ENCODE results near the gene SLC9A9. TPM values are rescaled to one million over a fixed set of nuclear protein-coding genes. Genes with fewer than 3 reads are reported as not detected.

Gene SLC9A9
- total RNA-seq, 4 donors from 2014 or later = 10.1 to 27.2 (median 16.7) TPM

GRCh38 chr3:143600756-143601718, 247.2 kb downstream of the SLC9A9 start:
- Histone ChIP-seq H3K27me3 (no peaks in the 10 kb centered on the region), H3K27ac (no peak overlapping the region), H3K4me3 (no peak overlapping the region), H3K9me3 (no peaks in the 10 kb centered on the region), H3K4me1 (peaks cover 0 to 17% (median 0%) of the 10 kb centered on the region in 3 donors), H3K36me3 (no peaks in the 10 kb centered on the region)
- no peak for ATAC-seq
- TF ChIP-seq CTCF (IDR thresholded peaks at IDR 0.05) = no peak
- no peak for TF ChIP-seq POLR2A (IDR thresholded peaks at IDR 0.05)
- no peak for TF ChIP-seq EP300 (IDR thresholded peaks at IDR 0.05)
- no peak for TF ChIP-seq POLR2AphosphoS5 (IDR thresholded peaks at IDR 0.05)
- 88 to 95% methylated on average over 4 of the region's 4 CpGs for WGBS, 2 donors (ENCODE audit: low coverage in 1 of 2)

GRCh38 chr3:143597774-143598652, 250.3 kb downstream of the SLC9A9 start:
- Histone ChIP-seq H3K4me1 (no peaks in the 10 kb centered on the region), H3K36me3 (no peaks in the 10 kb centered on the region), H3K27ac (no peak overlapping the region), H3K27me3 (no peaks in the 10 kb centered on the region), H3K9me3 (no peaks in the 10 kb centered on the region), H3K4me3 (no peak overlapping the region)
- 83 to 94% methylated on average over 12 to 17 of the region's 17 CpGs for WGBS, 2 donors (ENCODE audit: low coverage in 1 of 2)
- no peak for TF ChIP-seq CTCF (IDR thresholded peaks at IDR 0.05)
- no peak for TF ChIP-seq EP300 (IDR thresholded peaks at IDR 0.05)
- TF ChIP-seq POLR2AphosphoS5 (IDR thresholded peaks at IDR 0.05) = no peak
- TF ChIP-seq POLR2A (IDR thresholded peaks at IDR 0.05) = no peak
- ATAC-seq = no peak

- TF ChIP-seq POLR2AphosphoS5 (IDR thresholded peaks at IDR 0.05) = no peak
- no peak for TF ChIP-seq POLR2A (IDR thresholded peaks at IDR 0.05)
- no peak for TF ChIP-seq EP300 (IDR thresholded peaks at IDR 0.05)
- no peak for TF ChIP-seq CTCF (IDR thresholded peaks at IDR 0.05)
- Histone ChIP-seq H3K4me1 (no peaks in the 10 kb centered on the region), H3K27ac (no peak overlapping the region), H3K36me3 (no peaks in the 10 kb centered on the region), H3K4me3 (no peak overlapping the region), H3K9me3 (no peaks in the 10 kb centered on the region), H3K27me3 (no peaks in the 10 kb centered on the region)
- no peak for ATAC-seq
- WGBS, 2 donors (ENCODE audit: low coverage in 1 of 2) = 88 to 92% methylated on average over 5 to 14 of the region's 18 CpGs
Measured at GRCh38 chr3:143596957-143597642, 251.2 kb downstream of the SLC9A9 start.

- ATAC-seq = no peak
- Histone ChIP-seq H3K36me3 (no peaks in the 10 kb centered on the region), H3K27ac (no peak overlapping the region), H3K4me3 (no peak overlapping the region), H3K9me3 (no peaks in the 10 kb centered on the region), H3K4me1 (no peaks in the 10 kb centered on the region), H3K27me3 (no peaks in the 10 kb centered on the region)
- TF ChIP-seq EP300 (IDR thresholded peaks at IDR 0.05) (no peak), POLR2A (IDR thresholded peaks at IDR 0.05) (no peak), POLR2AphosphoS5 (IDR thresholded peaks at IDR 0.05) (no peak), CTCF (IDR thresholded peaks at IDR 0.05) (no peak)
- 77 to 87% methylated on average over 3 of the region's 3 CpGs for WGBS, 2 donors (ENCODE audit: low coverage in 1 of 2)
Measured at GRCh38 chr3:143595456-143596077, 252.7 kb downstream of the SLC9A9 start.

All from gastroesophageal sphincter (tissue), 4 donors.